Stimulated activated naive CD8-positive, alpha-beta T cell treated with anti-CD3 and anti-CD28 coated beads, Interleukin-15, Interleukin-2, amounts not matched to agents 100 ng/mL and 50 ng/mL, for 24 hours (primary cell): ENCODE data around the gene TEDC1.

Experiments
- H3K27ac Mint-ChIP-seq: one replicate; pipeline ENCODE4 v1.8.0; 2021; ENCODE audit warnings: mild to moderate bottlenecking, mixed read lengths
- H3K27me3 Mint-ChIP-seq: one replicate; pipeline ENCODE4 v1.8.0; 2021; ENCODE audit warnings: mixed read lengths
- H3K36me3 Mint-ChIP-seq: one replicate; pipeline ENCODE4 v1.8.0; 2021; ENCODE audit warnings: low read depth, mixed read lengths
- H3K4me1 Mint-ChIP-seq: one replicate; pipeline ENCODE4 v1.8.0; 2021; ENCODE audit warnings: low read depth, mixed read lengths
- H3K4me3 Mint-ChIP-seq: one replicate; pipeline ENCODE4 v1.8.0; 2021; ENCODE audit warnings: mild to moderate bottlenecking, mixed read lengths
- H3K9me3 Mint-ChIP-seq: one replicate; pipeline ENCODE4 v1.8.0; 2021; ENCODE audit warnings: mixed read lengths

TEDC1 gene

GRCh38 chr14:105501504-105502291 lies 10.7 kb downstream of the TEDC1 start:
- H3K4me1 Mint-ChIP-seq, result no peaks in the 10 kb centered on the region
- no peaks in the 10 kb centered on the region for H3K27me3 Mint-ChIP-seq
- H3K27ac Mint-ChIP-seq, result no peak overlapping the region
- no peaks in the 10 kb centered on the region for H3K9me3 Mint-ChIP-seq
- H3K4me3 Mint-ChIP-seq, result no peak overlapping the region
- H3K36me3 Mint-ChIP-seq, result no peaks in the 10 kb centered on the region

- Mint-ChIP-seq H3K4me3 (no peak overlapping the region), H3K9me3 (no peaks in the 10 kb centered on the region), H3K27ac (no peak overlapping the region), H3K36me3 (no peaks in the 10 kb centered on the region), H3K27me3 (peaks cover 4% of the 10 kb centered on the region), H3K4me1 (no peaks in the 10 kb centered on the region)
Measured at GRCh38 chr14:105502446-105503295, 11.6 kb downstream of the TEDC1 start.

GRCh38 chr14:105503296-105503640 lies 12.2 kb downstream of the TEDC1 start:
- H3K27ac Mint-ChIP-seq, result no peak overlapping the region
- H3K9me3 Mint-ChIP-seq, result no peaks in the 10 kb centered on the region
- H3K4me1 Mint-ChIP-seq, result no peaks in the 10 kb centered on the region
- no peaks in the 10 kb centered on the region for H3K36me3 Mint-ChIP-seq
- no peak overlapping the region for H3K4me3 Mint-ChIP-seq
- H3K27me3 Mint-ChIP-seq, result peaks cover 8% of the 10 kb centered on the region

- Mint-ChIP-seq H3K4me3 (no peak overlapping the region), H3K4me1 (no peaks in the 10 kb centered on the region), H3K9me3 (no peaks in the 10 kb centered on the region), H3K36me3 (no peaks in the 10 kb centered on the region), H3K27ac (no peak overlapping the region), H3K27me3 (peaks cover 13% of the 10 kb centered on the region)
Measured at GRCh38 chr14:105503935-105504692, 13.1 kb downstream of the TEDC1 start.

DNA sequence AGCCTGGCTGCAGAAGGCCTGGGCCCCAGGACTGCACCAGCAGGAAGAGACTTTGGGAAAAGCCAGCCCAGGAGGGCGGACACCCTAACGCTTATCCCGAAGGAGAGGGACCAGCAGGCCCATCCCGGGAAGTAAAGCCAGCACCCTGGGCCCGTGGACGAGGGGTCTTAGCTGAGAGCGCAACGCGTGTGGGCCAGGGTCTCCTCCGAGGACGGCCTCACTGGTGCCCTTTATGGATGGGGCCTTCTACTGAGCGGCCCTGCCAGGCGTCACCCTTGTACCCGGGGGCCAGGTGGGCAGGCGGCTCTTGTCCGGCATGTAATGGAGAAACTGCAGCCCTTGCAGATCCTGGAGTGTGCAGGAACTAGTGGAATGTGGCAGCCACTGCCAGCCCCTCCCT lies 14.1 kb downstream of the TEDC1 start:
- H3K9me3 Mint-ChIP-seq, result no peaks in the 10 kb centered on the region
- H3K27me3 Mint-ChIP-seq, result peaks cover 13% of the 10 kb centered on the region
- no peaks in the 10 kb centered on the region for H3K4me1 Mint-ChIP-seq
- H3K4me3 Mint-ChIP-seq, result no peak overlapping the region
- H3K36me3 Mint-ChIP-seq, result no peaks in the 10 kb centered on the region
- no peak overlapping the region for H3K27ac Mint-ChIP-seq

GRCh38 chr14:105507247-105507646 lies 16.2 kb downstream of the TEDC1 start:
- no peaks in the 10 kb centered on the region for H3K9me3 Mint-ChIP-seq
- peaks cover 18% of the 10 kb centered on the region for H3K27me3 Mint-ChIP-seq
- H3K4me3 Mint-ChIP-seq, result no peak overlapping the region

GRCh38 chr14:105508069-105508468 lies 17.0 kb downstream of the TEDC1 start:
- no peak overlapping the region for H3K27ac Mint-ChIP-seq
- no peaks in the 10 kb centered on the region for H3K4me1 Mint-ChIP-seq
- peaks cover 18% of the 10 kb centered on the region for H3K27me3 Mint-ChIP-seq
- H3K4me3 Mint-ChIP-seq, result no peak overlapping the region
- H3K36me3 Mint-ChIP-seq, result no peaks in the 10 kb centered on the region
- no peaks in the 10 kb centered on the region for H3K9me3 Mint-ChIP-seq

More at GRCh38 chr14:105507247-105507646, 16.2 kb downstream of the TEDC1 start:
- H3K36me3 Mint-ChIP-seq, result no peaks in the 10 kb centered on the region
- H3K27ac Mint-ChIP-seq, result no peak overlapping the region
- H3K4me1 Mint-ChIP-seq, result no peaks in the 10 kb centered on the region

DNA sequence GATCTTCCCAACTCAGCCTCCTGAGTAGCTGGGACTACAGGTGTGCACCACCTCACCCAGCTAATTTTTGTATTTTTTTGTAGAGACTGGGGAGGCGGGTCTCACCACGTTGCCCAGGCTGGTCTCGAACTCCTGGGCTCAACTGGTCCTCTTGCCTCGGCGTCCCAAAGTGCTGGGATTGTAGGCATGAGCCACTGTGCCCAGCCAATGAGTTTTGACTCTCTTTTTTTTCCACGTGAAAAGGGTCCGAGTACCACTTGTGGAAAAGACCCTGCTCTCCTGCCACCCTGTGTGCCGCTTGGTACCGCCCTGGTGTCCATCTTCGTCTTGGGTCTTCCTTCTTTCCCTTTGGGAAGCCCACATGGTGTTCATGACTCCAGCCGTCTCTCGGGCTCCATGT lies 17.6 kb downstream of the TEDC1 start:
- Mint-ChIP-seq H3K4me1 (no peaks in the 10 kb centered on the region), H3K36me3 (no peaks in the 10 kb centered on the region), H3K27ac (peak overlapping the region; percentile 61), H3K4me3 (no peak overlapping the region), H3K9me3 (no peaks in the 10 kb centered on the region), H3K27me3 (peaks cover 18% of the 10 kb centered on the region)

- no peaks in the 10 kb centered on the region for H3K9me3 Mint-ChIP-seq
- H3K27ac Mint-ChIP-seq, result no peak overlapping the region
- H3K4me1 Mint-ChIP-seq, result no peaks in the 10 kb centered on the region
- H3K4me3 Mint-ChIP-seq, result no peak overlapping the region
- H3K36me3 Mint-ChIP-seq, result no peaks in the 10 kb centered on the region
- peaks cover 39% of the 10 kb centered on the region for H3K27me3 Mint-ChIP-seq
Measured at GRCh38 chr14:105517096-105517495, 26.1 kb downstream of the TEDC1 start.

DNA sequence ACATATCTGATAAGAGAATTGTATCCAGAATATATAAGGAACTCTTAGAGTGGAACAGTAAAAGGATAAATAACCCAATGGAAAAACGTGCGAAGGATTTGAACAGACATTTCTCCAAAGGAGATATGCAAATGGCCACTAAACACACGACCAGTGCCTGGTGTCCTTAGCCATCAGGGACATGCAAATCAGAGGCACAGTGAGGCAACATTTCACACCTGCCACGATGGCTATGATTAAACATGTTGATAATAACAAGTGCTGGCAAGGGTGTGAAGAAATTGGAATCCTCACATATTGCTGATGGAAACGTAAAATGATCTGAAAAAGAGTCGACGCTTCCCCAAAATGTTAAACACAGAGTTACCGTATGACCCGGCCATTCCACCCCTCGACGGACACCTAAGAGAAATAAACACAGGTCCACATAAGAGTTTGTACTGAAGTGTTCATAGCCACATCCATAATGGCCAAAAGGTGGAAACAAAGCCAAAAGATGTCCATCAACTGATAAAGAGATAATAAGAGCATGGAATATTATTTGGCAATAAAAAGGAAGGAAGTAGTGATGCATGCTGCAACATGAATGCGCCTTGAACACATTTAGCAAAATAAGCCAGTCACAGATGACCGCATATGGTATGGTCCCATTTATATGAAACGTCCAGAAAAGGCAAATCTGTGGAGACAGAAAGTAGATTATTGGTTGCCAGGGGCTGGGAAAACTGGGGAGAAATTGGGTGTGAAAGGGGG lies 29.1 kb downstream of the TEDC1 start:
- Mint-ChIP-seq H3K36me3 (no peaks in the 10 kb centered on the region), H3K4me1 (no peaks in the 10 kb centered on the region), H3K27ac (no peak overlapping the region), H3K27me3 (peaks cover 51% of the 10 kb centered on the region), H3K9me3 (no peaks in the 10 kb centered on the region), H3K4me3 (no peak overlapping the region)

- no peaks in the 10 kb centered on the region for H3K9me3 Mint-ChIP-seq
- peaks cover 19% of the 10 kb centered on the region for H3K4me1 Mint-ChIP-seq
- no peaks in the 10 kb centered on the region for H3K36me3 Mint-ChIP-seq
- H3K27ac Mint-ChIP-seq, result no peak overlapping the region
- H3K27me3 Mint-ChIP-seq, result peaks cover 26% of the 10 kb centered on the region
- no peak overlapping the region for H3K4me3 Mint-ChIP-seq
Measured at GRCh38 chr14:105525326-105525725, 34.3 kb downstream of the TEDC1 start.

DNA sequence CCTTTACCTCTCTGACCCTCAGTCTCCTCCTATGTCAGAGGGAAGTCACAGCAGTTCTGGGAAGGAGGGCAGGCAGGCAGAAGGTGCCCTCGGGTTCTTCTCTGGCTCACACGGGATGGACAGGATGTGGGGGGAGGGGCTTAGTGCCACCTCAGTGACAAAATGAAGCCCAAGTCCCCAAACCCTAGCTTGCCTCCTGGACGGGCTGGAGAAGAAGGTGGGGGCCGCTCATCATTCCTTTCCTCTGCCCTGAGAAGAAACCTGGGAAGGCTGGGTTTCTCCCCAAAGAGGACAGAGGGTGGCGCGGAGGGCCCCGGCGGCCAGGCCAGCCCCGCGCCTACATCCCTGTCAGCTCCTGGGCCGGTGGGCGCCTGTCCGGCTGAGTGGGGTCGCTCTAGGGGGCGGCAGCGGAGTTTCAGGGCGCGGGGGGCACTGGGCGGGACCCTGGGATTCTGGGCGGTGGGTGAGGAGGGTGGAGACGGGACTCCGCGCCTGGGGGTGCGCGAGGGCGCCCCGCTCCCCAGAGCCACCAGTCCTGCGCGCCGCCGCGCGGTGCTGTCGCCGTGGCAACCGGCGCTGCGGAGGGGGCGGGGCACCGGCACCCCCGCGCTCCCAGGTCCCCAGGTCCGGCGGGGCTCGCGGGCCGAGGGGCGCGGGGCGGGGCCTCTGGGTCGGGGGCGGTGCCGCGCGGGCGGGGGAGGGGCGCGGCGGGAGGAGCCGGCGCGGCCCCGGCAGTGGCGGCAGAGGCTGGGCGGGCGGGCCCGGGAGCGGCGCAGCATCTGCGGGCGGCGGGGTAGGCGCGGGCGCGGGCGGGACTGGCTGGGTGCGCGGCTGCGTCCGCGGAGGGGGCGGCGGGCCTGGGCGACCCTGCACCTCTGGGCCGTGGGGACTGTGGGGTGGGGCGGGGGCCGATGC lies 35.1 kb downstream of the TEDC1 start, which contains the start of gene TMEM121:
Gene TMEM121, plus strand, starts transcription at position 723 of the 915 bp plus-strand sequence. CDS start 2,252 bp downstream, outside the sequence.
- H3K27me3 Mint-ChIP-seq, result peaks cover 24% of the 10 kb centered on the region
- H3K4me3 Mint-ChIP-seq, result peak within 1 kb of the TSS; percentile 80
- peaks cover 21% of the 10 kb centered on the region for H3K4me1 Mint-ChIP-seq
- no peaks in the 10 kb centered on the region for H3K36me3 Mint-ChIP-seq
- H3K9me3 Mint-ChIP-seq, result no peaks in the 10 kb centered on the region
- peak within 1 kb of the TSS; percentile 55 for H3K27ac Mint-ChIP-seq

GRCh38 chr14:105526776-105527380 lies 35.8 kb downstream of the TEDC1 start:
- peaks cover 24% of the 10 kb centered on the region for H3K27me3 Mint-ChIP-seq
- peaks cover 21% of the 10 kb centered on the region for H3K4me1 Mint-ChIP-seq
- peak overlapping the region; percentile 55 for H3K27ac Mint-ChIP-seq
- no peaks in the 10 kb centered on the region for H3K9me3 Mint-ChIP-seq
- no peaks in the 10 kb centered on the region for H3K36me3 Mint-ChIP-seq
- H3K4me3 Mint-ChIP-seq, result peak overlapping the region; percentile 80
